Keratinocyte (primary cell): ENCODE measurements around the gene VOPP1.

Source experiments
- EZH2 ChIP-seq: IDR thresholded peaks from one replicate; pipeline ENCODE4 v1.6.1; 2012; ENCODE audit warnings: inconsistent platforms, mild to moderate bottlenecking, low read length, moderate library complexity
- TF ChIP-seq, protein P1 (sequence below), 3 experiments: IDR thresholded peaks in 1 of 3; conservative IDR thresholded peaks in 1 of 3; optimal IDR thresholded peaks in 1 of 3; 2 replicates in 2 of 3; 3 replicates in 1 of 3; pipeline versions ENCODE3 to v1.5.1; 2011; ENCODE audit warnings: low read length in 3 of 3, mild to moderate bottlenecking in 3 of 3, moderate library complexity in 2 of 3, control low read depth in 1 of 3, inconsistent platforms in 1 of 3; ENCODE audit not compliant: insufficient read depth in 2 of 3; ENCODE audit errors: extremely low read depth in 1 of 3

DNA sequence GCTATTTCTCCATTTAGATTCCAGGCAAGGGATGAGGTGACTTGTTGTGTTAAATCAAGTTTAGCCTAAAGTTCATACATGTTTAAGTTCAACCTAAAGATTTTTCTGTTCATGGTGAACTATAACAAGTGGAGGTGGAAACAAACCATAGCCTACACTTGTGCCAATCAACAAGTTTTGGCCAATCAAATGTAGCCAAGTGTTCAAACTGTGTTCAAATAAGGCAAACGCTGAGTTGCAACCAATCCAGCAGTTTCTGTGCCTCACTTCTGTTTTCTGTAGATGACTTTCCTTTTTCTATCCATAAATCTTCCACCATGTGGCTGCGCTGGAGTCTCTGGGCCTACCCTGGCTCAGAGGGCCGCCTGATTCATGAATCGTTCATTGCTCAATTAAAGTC, 4.5 kb upstream of the VOPP1 start:
- TF ChIP-seq, protein P1, sequence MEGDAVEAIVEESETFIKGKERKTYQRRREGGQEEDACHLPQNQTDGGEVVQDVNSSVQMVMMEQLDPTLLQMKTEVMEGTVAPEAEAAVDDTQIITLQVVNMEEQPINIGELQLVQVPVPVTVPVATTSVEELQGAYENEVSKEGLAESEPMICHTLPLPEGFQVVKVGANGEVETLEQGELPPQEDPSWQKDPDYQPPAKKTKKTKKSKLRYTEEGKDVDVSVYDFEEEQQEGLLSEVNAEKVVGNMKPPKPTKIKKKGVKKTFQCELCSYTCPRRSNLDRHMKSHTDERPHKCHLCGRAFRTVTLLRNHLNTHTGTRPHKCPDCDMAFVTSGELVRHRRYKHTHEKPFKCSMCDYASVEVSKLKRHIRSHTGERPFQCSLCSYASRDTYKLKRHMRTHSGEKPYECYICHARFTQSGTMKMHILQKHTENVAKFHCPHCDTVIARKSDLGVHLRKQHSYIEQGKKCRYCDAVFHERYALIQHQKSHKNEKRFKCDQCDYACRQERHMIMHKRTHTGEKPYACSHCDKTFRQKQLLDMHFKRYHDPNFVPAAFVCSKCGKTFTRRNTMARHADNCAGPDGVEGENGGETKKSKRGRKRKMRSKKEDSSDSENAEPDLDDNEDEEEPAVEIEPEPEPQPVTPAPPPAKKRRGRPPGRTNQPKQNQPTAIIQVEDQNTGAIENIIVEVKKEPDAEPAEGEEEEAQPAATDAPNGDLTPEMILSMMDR (optimal IDR thresholded peaks at IDR 0.05 in 1 of 3, IDR thresholded peaks at IDR 0.05 in 1 of 3, conservative IDR thresholded peaks at IDR 0.05 in 1 of 3; ENCODE audit: extremely low read depth in 1 of 3, insufficient read depth in 2 of 3, low read length in 3 of 3): no peak
- TF ChIP-seq EZH2: no peak
